ENCODE measurements around the gene LBHD1. TPM values are rescaled to one million over a fixed set of nuclear protein-coding genes. Genes with fewer than 3 reads are reported as not detected.

LBHD1 gene
- total and polyA plus RNA-seq, 2 donors from 2014 or later: 5.3 to 7.9 TPM

DNA sequence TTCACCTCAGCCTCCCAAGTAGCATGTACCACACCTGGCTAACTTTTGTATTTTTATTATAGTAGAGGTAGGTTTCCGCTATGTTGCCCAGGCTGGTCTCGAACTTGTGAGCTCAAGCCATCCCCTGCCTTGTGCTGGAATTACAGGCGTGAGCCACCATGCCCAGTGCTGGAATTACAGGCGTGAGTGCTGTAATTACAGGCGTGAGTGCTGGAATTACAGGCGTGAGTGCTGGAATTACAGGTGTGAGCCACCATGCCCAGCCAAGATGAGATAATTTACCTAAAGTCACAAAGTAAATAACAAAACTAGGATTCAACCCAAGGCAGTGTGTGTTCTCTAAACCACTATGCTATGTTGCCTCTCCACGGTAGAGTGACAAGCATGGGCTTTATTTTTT lies 10.5 kb upstream of the LBHD1 start:
- TF ChIP-seq, protein P1, sequence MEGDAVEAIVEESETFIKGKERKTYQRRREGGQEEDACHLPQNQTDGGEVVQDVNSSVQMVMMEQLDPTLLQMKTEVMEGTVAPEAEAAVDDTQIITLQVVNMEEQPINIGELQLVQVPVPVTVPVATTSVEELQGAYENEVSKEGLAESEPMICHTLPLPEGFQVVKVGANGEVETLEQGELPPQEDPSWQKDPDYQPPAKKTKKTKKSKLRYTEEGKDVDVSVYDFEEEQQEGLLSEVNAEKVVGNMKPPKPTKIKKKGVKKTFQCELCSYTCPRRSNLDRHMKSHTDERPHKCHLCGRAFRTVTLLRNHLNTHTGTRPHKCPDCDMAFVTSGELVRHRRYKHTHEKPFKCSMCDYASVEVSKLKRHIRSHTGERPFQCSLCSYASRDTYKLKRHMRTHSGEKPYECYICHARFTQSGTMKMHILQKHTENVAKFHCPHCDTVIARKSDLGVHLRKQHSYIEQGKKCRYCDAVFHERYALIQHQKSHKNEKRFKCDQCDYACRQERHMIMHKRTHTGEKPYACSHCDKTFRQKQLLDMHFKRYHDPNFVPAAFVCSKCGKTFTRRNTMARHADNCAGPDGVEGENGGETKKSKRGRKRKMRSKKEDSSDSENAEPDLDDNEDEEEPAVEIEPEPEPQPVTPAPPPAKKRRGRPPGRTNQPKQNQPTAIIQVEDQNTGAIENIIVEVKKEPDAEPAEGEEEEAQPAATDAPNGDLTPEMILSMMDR (IDR thresholded peaks at IDR 0.05; ENCODE audit: borderline replicate concordance, extremely low read depth, insufficient read depth): no peak
- DNase-seq (no peak), FAIRE-seq (no peak)

DNA sequence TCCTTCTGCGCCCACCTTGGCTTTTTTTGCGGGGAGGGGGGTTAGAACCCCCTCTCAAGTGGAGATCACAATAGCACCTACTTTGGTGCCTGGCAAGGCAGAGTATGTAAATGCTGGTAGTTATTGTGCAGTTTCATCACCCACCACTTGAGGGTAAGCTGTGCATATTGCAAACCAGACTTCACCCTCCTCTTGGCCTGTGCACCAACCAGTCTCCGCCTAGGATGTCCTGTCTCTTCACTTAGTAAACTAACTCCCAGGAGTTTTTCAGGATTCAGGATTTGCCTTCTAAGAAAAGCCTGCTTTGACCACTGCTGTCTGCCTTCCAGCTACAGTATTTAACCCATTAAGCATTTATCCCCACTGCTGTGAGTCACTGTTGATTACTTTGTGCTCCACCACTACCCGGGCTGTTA lies 8.8 kb upstream of the LBHD1 start:
- Histone ChIP-seq H3K9me3 (ENCODE audit: control insufficient read depth in 2 of 3, insufficient read depth in 1 of 3, low read length in 3 of 3) (no peaks in the 10 kb centered on the region), H3K4me1 (ENCODE audit: control insufficient read depth in 2 of 3, insufficient read depth in 2 of 3, low read depth in 1 of 3, low read length in 3 of 3) (peaks cover 0 to 8% (median 4%) of the 10 kb centered on the region in 3 donors), H3K4me3 (ENCODE audit: low read length in 3 of 3) (no peak overlapping the region), H3K36me3 (ENCODE audit: control insufficient read depth in 2 of 3, insufficient read depth in 3 of 3, low read length in 3 of 3) (peaks cover 0 to 5% (median 0%) of the 10 kb centered on the region in 3 donors), H3K9ac (ENCODE audit: low read length in 3 of 3) (no peak overlapping the region), H3K27me3 (ENCODE audit: control insufficient read depth, insufficient read depth, low read length) (no peaks in the 10 kb centered on the region), H3K27ac (ENCODE audit: low read depth in 2 of 2, low read length in 2 of 2) (no peak overlapping the region)
- DNase-seq (peak in 3 of 5 donors; percentile 43 to 74 (median 69)), FAIRE-seq (no peak)
- intact Hi-C loops (cut with DNase I): no loop called here
- TF ChIP-seq, protein P1 (IDR thresholded peaks at IDR 0.05; ENCODE audit: borderline replicate concordance, extremely low read depth, insufficient read depth): peak; percentile 69

More for the DNA sequence above, 10.5 kb upstream of the LBHD1 start:
- Histone ChIP-seq H3K4me1 (ENCODE audit: control insufficient read depth in 2 of 3, insufficient read depth in 2 of 3, low read depth in 1 of 3, low read length in 3 of 3) (peaks cover 0 to 8% (median 4%) of the 10 kb centered on the region in 3 donors), H3K9ac (ENCODE audit: low read length in 3 of 3) (no peak overlapping the region), H3K27me3 (ENCODE audit: control insufficient read depth, insufficient read depth, low read length) (no peaks in the 10 kb centered on the region), H3K4me3 (ENCODE audit: low read length in 3 of 3) (no peak overlapping the region), H3K27ac (ENCODE audit: low read depth in 2 of 2, low read length in 2 of 2) (no peak overlapping the region), H3K36me3 (ENCODE audit: control insufficient read depth in 2 of 3, insufficient read depth in 3 of 3, low read length in 3 of 3) (peaks cover 0 to under 1% (median 0%) of the 10 kb centered on the region in 3 donors), H3K9me3 (ENCODE audit: control insufficient read depth in 2 of 3, insufficient read depth in 1 of 3, low read length in 3 of 3) (no peaks in the 10 kb centered on the region)
- intact Hi-C loops (cut with DNase I): no loop called here

DNA sequence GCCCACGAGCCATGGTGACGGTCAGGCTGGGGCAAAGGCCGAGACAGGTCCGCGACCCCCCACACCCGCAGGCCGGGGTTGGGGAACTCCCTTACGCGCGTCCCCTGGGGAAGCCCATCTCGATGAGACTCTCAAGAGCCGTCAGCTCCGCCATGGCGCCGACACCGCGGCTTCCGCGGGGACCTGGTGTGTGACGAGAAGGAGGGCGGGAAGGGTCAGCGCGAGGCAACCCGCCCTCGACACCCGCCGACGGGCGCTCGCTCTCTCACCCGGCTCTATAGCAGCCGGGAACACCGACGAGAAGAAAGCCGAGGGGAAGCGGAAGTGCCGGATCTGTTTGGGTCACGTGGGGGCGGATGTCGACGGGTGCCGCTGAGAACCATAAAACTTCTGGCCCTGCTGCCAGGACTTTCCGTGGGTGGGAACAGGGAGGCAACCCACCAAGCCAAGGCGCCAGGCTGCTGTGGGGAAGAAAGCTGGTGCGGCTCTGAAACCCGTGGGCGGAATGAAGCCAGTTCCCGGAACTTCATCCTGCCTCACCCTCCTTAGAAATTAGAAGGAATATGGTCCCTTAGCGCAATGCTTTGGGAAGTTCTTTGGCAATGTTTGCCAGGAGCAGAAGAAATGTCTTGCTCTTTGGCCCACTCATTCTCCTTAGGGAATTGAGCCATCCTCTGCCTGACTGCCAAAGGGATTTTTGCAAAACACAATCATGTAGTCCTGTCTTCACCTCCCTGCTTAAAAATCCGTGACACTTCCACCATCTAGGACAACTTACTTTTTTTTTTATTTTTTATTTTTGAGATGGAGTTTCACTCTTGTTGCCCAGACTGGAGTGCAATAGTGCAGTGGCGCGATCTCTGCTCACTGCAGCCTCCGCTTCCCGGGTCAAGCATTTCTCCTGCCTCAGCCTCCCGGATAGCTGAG lies 7.0 kb upstream of the LBHD1 start, which contains the start of gene UBXN1:
TSS of gene UBXN1 (minus strand) at position 304 of the 927 bp plus-strand sequence. CDS start at position 154, 150 bp downstream.
- H3K9me3 ChIP-seq (ENCODE audit: control insufficient read depth in 2 of 3, insufficient read depth in 1 of 3, low read length in 3 of 3): no peaks in the 10 kb centered on the region
- H3K9ac ChIP-seq (ENCODE audit: low read length in 3 of 3): peak within 1 kb of the TSS; percentile 74 to 90 (median 88)
- intact Hi-C loops (cut with DNase I): no loop called here
- no peak for FAIRE-seq
- peaks cover 0 to 5% (median 2%) of the 10 kb centered on the region in 3 donors for H3K36me3 ChIP-seq (ENCODE audit: control insufficient read depth in 2 of 3, insufficient read depth in 3 of 3, low read length in 3 of 3)
- DNase-seq: peak; percentile 88 to 96 (median 92)
- peak within 1 kb of the TSS; percentile 66 to 82 for H3K27ac ChIP-seq (ENCODE audit: low read depth in 2 of 2, low read length in 2 of 2)
- TF ChIP-seq, protein P1 (IDR thresholded peaks at IDR 0.05; ENCODE audit: borderline replicate concordance, extremely low read depth, insufficient read depth): no peak
- peaks cover 0 to 8% (median 4%) of the 10 kb centered on the region in 3 donors for H3K4me1 ChIP-seq (ENCODE audit: control insufficient read depth in 2 of 3, insufficient read depth in 2 of 3, low read depth in 1 of 3, low read length in 3 of 3)
- no peaks in the 10 kb centered on the region for H3K27me3 ChIP-seq (ENCODE audit: control insufficient read depth, insufficient read depth, low read length)
- peak within 1 kb of the TSS; percentile 74 to 94 (median 86) for H3K4me3 ChIP-seq (ENCODE audit: low read length in 3 of 3)
